ENCODE results near the gene LIPC. TPM values are rescaled to one million over a fixed set of nuclear protein-coding genes. Genes with fewer than 3 reads are reported as not detected.

Gene LIPC
- polyA plus RNA-seq, 3 donors: 0.37 TPM; not detected in 2

- Histone ChIP-seq H3K4me2 (replicated peaks; ENCODE audit: extremely low read depth, low read length, poor library complexity, severe bottlenecking) (no peak overlapping the region), H2AFZ (ENCODE audit: insufficient read depth, low read depth, low read length, poor library complexity, severe bottlenecking) (peak overlapping the region; percentile 8), H3K9ac (ENCODE audit: insufficient read depth, low read length, poor library complexity, severe bottlenecking) (no peak overlapping the region), H3K4me1 (ENCODE audit: control insufficient read depth in 1 of 2, insufficient read depth in 2 of 2, low read length in 2 of 2) (peaks cover 19 to 25% of the 10 kb centered on the region in 2 donors), H3K36me3 (replicated peaks in 1 of 2; ENCODE audit: control insufficient read depth in 1 of 2, insufficient read depth in 2 of 2, low read length in 2 of 2) (no peaks in the 10 kb centered on the region), H3K9me3 (replicated peaks in 1 of 2; ENCODE audit: control insufficient read depth in 1 of 2, insufficient read depth in 1 of 2, low read length in 2 of 2) (peaks cover 7 to 17% of the 10 kb centered on the region in 2 donors), H3K4me3 (replicated peaks in 1 of 3; ENCODE audit: low read depth in 2 of 3, low read length in 3 of 3) (no peak overlapping the region), H3K27me3 (ENCODE audit: control insufficient read depth in 2 of 2, insufficient read depth in 2 of 2, low read length in 2 of 2) (no peaks in the 10 kb centered on the region), H3K79me2 (ENCODE audit: insufficient read depth, low read length) (no peaks in the 10 kb centered on the region), H3K27ac (ENCODE audit: low read depth in 1 of 2, low read length in 2 of 2) (no peak overlapping the region), H4K20me1 (ENCODE audit: insufficient read depth, low read length) (no peaks in the 10 kb centered on the region)
- peaks cover 6 to 17% (median 8%) of the 10 kb centered on the region in 7 donors for H3K9me3 Mint-ChIP-seq
- peaks cover 0 to 1% (median 0%) of the 10 kb centered on the region in 3 donors for H3K27me3 Mint-ChIP-seq (ENCODE audit: low read depth in 3 of 3)
- H3K4me3 Mint-ChIP-seq: no peak overlapping the region
- H3K36me3 Mint-ChIP-seq: peaks cover 0 to 2% of the 10 kb centered on the region in 2 donors
- peak overlapping the region in 3 of 7 donors; percentile 37 to 43 (median 38) for H3K27ac Mint-ChIP-seq
- DNase-seq: no peak
- peaks cover 29% of the 10 kb centered on the region for H3K4me1 Mint-ChIP-seq
- intact Hi-C loops (cut with micrococcal nuclease): no loop called here
- no peak for TF ChIP-seq CTCF (IDR thresholded peaks at IDR 0.05)
- 88% methylated on average over 13 of the region's 27 CpGs for WGBS (ENCODE audit: insufficient coverage)
Observed at GRCh38 chr15:58490086-58490887, 58.5 kb downstream of the LIPC start.

- H3K27me3 Mint-ChIP-seq (ENCODE audit: low read depth in 3 of 3): peaks cover 0 to 2% (median 0%) of the 10 kb centered on the region in 3 donors
- Histone ChIP-seq H3K4me1 (ENCODE audit: control insufficient read depth in 1 of 2, insufficient read depth in 2 of 2, low read length in 2 of 2) (peaks cover 12 to 18% of the 10 kb centered on the region in 2 donors), H3K27ac (ENCODE audit: low read depth in 1 of 2, low read length in 2 of 2) (no peak overlapping the region), H3K4me2 (replicated peaks; ENCODE audit: extremely low read depth, low read length, poor library complexity, severe bottlenecking) (no peak overlapping the region), H3K4me3 (replicated peaks in 1 of 3; ENCODE audit: low read depth in 2 of 3, low read length in 3 of 3) (no peak overlapping the region), H3K9me3 (replicated peaks in 1 of 2; ENCODE audit: control insufficient read depth in 1 of 2, insufficient read depth in 1 of 2, low read length in 2 of 2) (peaks cover 7 to 17% of the 10 kb centered on the region in 2 donors), H2AFZ (ENCODE audit: insufficient read depth, low read depth, low read length, poor library complexity, severe bottlenecking) (no peak overlapping the region), H3K79me2 (ENCODE audit: insufficient read depth, low read length) (no peaks in the 10 kb centered on the region), H3K36me3 (replicated peaks in 1 of 2; ENCODE audit: control insufficient read depth in 1 of 2, insufficient read depth in 2 of 2, low read length in 2 of 2) (no peaks in the 10 kb centered on the region), H4K20me1 (ENCODE audit: insufficient read depth, low read length) (no peaks in the 10 kb centered on the region), H3K9ac (ENCODE audit: insufficient read depth, low read length, poor library complexity, severe bottlenecking) (no peak overlapping the region), H3K27me3 (ENCODE audit: control insufficient read depth in 2 of 2, insufficient read depth in 2 of 2, low read length in 2 of 2) (no peaks in the 10 kb centered on the region)
- no peak overlapping the region for H3K4me3 Mint-ChIP-seq
- peaks cover 6 to 17% (median 8%) of the 10 kb centered on the region in 7 donors for H3K9me3 Mint-ChIP-seq
- peaks cover 0 to 2% of the 10 kb centered on the region in 2 donors for H3K36me3 Mint-ChIP-seq
- WGBS (ENCODE audit: insufficient coverage): 100% methylated on average over 5 of the region's 6 CpGs
- no peak for DNase-seq
- peak overlapping the region in 3 of 7 donors; percentile 38 to 66 (median 43) for H3K27ac Mint-ChIP-seq
- intact Hi-C loops (cut with micrococcal nuclease): no loop called here
- TF ChIP-seq CTCF (IDR thresholded peaks at IDR 0.05): no peak
- H3K4me1 Mint-ChIP-seq: peaks cover 24% of the 10 kb centered on the region
Observed at GRCh38 chr15:58490888-58491473, 59.2 kb downstream of the LIPC start.

All from CD14-positive monocyte (primary cell).